ENCODE measurements around the gene HSF2.
A peak's percentile ranks its signal among the peaks of the same experiment; 100 is the strongest.

Gene HSF2

DNA sequence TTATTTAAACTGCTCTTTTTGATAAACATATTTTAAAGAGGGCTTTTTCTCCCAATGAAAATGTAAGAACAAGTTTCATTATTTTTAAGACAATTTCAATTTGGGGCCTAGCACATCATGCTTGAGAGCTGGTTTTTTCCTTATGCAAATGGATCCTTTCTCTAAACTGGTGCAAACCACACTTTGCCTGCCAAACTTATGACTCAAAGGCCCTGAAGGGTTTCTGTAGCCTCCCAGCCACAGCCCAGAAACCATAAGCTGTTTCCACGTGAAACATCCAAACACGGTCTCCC lies 451 bp upstream of the HSF2 start:
- no peak for DNase-seq

DNA sequence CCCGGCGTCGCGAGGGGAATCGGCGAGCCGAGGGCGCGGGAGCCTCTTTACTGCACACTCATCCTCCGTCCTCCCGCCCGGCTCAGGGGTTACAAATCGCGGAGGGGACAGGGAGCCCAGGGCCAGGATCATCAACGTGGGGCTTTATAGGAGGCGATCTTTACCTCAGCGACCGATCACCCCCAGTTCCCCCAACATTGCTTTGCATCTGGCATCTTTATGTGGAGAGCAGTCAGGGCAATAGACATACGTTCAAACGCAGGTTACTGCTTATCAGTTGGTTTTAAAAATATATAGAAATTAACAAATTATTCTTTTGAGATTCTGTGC lies 634 bp downstream of the HSF2 start:
- DNase-seq: no peak

DNA sequence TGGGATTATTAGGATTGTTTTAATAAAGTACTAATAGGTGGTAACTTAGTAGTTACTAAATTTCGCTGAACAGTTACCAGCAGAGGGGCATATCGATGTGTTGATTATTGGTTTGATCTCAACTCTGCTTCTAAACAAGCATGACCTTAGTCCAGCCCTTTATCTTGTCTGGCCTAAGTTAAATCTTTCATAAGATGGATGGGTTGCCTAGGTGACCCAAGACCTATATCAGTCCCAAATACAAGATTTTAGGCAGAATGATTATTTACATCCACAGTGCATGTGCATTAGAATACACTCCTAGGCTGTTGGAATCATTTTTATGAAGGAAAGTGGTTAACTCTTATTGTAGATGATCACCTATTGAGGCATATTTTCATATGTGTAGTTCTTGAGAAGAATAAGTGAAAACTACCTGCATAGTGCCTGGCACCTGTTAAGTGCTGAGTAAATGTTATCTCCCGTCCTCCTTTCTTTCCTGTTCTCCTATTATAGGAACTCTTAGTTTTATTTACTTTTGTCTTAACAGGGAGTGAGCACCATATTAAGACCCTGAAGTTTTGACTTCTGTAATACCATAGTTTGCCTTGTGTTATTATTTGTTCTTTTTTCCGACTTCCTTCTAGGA lies 1.1 kb downstream of the HSF2 start:
- DNase-seq: no peak

GRCh38 chr6:122401104-122401503 lies 1.7 kb downstream of the HSF2 start:
- no peak for DNase-seq

- DNase-seq: no peak
Observed at GRCh38 chr6:122404444-122404843, 5.0 kb downstream of the HSF2 start.

GRCh38 chr6:122405417-122405816 lies 6.0 kb downstream of the HSF2 start:
- DNase-seq: no peak

DNA sequence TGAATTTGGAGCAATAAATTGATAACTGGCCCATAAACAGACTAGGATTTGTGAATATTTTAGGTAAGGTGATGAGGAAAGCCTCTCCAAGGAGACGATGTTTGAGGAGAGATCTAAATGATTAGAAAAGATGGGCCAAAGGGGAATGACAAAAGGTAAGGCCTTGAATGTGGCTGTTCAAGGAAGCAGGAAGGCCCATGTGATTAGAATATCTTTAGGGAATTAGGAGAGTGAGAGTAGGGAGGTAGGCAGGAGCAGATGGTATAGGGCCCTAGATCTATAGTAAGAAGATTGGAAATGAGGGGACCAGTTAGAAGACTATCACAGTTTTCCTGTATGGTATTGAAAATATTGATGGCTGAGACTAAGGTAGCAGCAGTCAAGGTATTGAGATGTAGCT lies 6.7 kb downstream of the HSF2 start:
- DNase-seq: no peak

- no peak for DNase-seq
Observed at GRCh38 chr6:122407712-122408111, 8.3 kb downstream of the HSF2 start.

DNA sequence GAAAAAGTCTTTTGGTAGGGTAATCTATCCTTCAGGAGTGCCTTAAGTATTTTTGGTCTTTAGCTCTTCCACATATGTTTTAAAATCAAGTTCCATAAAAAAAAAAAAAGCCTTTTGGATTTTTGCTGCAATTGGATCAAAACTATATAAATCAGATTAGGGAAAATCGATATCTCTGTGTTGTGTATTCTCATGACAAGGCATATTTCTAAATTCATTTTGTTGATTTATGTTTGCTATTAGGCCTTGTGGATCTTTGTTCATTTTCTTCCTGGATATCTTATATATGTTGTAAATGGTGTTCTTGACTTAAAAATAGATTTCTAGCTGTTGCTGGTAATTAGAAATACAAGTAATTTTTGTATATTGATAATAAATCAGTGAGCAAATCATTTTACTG lies 8.8 kb downstream of the HSF2 start:
- no peak for DNase-seq

DNA sequence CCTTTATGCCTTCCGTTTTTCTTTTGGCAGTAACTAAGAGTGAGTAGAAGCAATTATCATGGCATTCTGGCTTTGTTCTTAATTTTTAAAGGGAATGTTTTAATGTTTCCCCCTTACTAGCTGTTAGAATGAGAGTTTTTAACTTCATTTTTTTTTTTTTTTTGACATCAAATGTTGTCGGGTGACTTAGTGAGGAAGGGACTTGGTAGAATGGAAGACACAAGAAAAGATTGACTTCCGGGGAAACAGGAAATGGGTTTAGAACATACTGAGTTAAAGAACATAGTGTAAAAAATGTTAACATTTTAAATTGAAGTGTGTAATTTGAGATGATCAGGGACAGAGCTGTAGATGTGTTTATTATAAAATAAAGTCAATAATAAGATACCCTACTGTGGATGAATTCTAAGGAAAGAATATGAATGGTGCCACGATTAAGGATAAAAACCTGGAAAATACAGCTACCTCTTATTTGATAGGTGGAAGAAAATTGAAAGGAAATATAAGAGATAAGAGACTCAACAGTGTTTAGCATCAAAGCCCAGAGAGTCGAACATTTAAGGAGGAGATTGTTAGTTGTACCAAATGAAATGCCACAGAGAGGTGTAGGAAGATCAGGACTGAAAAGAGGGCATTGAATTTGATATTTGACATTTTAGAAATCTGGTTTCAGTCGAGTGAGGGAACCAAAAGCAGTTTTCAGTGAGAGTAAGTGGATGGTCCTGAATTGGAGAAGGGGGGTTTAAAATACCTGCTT lies 9.4 kb downstream of the HSF2 start:
- peak in 1 of 5 donors; percentile 29 for DNase-seq

DNA sequence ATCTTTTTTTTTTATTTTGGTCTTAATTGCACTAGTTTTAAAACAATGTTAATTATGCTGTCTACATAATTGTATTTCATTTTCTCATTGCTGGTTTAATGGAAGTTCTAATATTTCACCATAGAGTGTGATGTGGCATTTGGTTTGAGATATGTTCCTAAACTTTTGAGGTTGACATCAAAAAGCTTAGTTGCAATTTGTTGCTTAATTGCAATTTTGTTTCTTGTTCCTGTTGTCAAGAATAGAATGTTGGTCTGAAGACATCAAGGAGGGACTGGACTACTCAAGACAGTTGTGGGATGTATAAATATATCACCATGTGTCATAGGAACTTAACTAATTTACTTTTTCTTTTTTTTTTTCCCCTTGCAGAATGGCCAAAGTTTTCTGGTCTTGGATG lies 12.5 kb downstream of the HSF2 start:
- DNase-seq: no peak

DNA sequence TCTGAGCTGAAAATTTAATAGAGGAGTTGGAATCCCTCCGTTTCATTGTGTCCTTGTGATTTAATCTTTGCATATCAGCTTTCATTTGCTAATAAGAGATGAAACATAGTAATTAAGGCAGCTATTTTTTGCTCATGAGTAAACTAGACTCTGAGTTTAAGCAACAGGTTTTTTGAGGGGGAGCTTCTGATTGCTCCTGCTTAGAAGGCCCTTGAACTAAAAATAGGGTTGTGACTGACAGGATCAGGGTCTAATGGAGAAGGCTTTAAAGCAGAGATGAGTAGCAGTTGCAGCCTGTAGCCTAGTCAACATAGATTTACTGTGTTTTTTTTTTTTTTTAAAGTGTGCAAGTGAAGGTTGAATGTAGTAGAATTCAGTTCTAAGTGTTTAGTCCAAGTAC lies 17.4 kb downstream of the HSF2 start:
- no peak for DNase-seq

DNA sequence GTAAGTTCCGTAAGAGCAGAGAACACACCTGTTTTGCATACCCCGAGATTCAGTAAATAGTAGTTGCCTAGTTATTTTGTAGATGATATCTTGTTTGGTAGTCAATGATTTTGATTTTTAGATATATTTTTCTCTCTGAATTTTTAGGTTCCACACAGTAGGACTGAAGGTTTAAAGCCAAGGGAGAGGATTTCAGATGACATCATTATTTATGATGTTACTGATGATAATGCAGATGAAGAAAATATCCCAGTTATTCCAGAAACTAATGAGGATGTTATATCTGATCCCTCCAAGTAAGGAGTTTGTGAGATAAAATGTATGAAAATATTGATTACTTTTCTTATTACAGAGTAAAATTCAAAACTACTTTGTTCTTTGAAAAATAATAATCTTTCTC lies 22.6 kb downstream of the HSF2 start:
- no peak for DNase-seq

DNA sequence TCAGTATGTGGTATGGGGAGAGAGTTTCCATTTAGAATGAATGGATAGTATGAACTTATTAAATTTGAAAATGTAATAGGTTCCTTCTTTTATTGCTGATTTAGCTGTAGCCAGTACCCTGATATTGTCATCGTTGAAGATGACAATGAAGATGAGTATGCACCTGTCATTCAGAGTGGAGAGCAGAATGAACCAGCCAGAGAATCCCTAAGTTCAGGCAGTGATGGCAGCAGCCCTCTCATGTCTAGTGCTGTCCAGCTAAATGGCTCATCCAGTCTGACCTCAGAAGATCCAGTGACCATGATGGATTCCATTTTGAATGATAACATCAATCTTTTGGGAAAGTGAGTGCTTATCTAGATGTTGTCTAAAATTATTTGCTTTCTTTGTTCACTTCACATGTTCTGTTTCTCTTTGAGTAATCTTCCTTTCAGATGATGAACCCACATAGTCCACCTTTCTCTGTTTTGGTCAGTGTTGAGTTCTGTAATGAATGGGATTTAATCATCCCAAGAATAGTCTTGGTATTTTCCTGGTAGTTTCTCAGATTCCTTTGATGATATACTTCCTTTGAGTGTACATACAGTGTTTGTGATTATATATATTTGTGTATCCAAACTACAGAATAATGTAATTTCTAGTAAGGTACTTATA lies 23.3 kb downstream of the HSF2 start:
- peak in 1 of 5 donors; percentile 68 for DNase-seq

DNA sequence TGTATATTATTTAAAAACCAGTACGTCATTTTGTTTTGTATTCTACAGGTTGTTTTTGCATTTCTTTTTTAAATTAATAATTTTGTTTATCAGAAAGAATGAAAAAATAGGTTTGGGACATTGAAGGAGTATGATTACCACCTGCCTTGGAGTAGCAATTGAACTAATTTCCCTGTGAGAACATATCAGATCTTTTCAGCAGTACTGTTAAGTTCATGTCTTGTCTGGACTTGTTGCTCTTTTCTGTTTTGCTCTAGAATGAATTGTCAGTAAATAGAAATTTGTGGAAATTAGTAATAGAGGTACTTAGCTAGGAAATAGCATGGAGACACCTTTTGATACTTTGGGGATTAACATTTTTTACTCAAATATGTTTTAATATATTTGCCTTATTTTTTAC lies 24.3 kb downstream of the HSF2 start:
- DNase-seq: no peak

- no peak for DNase-seq
Observed at GRCh38 chr6:122426597-122426996, 27.1 kb downstream of the HSF2 start.

DNA sequence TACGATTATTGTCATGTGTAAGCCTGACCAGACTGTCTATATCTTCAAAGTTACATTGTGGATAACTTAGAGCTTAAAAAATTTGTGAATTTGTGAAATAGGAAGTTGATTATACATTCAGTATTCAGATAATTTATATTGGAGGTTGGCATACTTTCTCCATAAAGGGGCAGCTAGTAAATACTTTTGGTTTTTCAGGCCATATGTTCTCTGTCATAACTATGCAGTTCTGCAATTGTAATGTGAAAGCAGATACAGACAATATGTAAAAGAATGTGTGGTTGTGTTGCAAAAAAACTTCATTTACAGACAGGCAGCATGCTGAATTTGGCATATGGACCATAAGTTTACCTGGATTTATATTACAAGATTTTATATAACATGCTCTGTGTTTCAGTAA lies 29.3 kb downstream of the HSF2 start:
- no peak for DNase-seq

GRCh38 chr6:122429323-122429722 lies 29.9 kb downstream of the HSF2 start:
- no peak for DNase-seq

DNA sequence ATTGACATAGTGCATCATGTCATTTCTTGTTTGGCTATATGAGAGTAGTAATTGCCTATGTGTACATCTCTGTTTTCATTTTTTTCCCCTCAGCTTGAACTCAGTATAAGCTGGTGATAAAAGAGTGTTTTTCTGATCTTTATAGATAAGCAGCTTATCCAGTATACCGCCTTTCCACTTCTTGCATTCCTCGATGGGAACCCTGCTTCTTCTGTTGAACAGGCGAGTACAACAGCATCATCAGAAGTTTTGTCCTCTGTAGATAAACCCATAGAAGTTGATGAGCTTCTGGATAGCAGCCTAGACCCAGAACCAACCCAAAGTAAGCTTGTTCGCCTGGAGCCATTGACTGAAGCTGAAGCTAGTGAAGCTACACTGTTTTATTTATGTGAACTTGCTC lies 32.3 kb downstream of the HSF2 start:
- no peak for DNase-seq

- DNase-seq: peak in 1 of 5 donors; percentile 45
Observed at GRCh38 chr6:122432816-122433215, 33.4 kb downstream of the HSF2 start.

DNA sequence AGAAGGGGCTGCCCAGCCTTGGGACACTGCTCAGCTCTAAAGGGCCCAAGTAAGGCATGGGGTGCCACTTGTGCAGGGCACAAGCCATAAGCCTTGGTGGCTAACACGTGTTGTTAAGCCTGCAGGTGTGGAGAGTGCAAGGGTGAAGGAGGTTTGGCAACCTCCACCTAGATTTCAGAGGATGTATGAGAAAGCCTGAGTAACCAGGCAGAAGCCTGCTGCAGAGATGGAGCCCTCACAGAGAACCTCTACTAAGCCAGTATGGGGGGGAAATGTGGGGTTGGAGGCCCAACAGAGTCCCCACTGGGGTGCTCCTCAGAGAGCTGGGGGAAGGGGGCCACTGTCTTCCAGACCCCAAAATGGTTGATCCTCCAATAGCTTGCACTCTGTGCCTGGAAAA lies 39.5 kb downstream of the HSF2 start:
- no peak for DNase-seq

- no peak for DNase-seq
Observed at GRCh38 chr6:122445274-122445673, 45.8 kb downstream of the HSF2 start.

GRCh38 chr6:122449069-122449468 lies 49.6 kb downstream of the HSF2 start:
- DNase-seq: no peak

- DNase-seq: no peak
Observed at GRCh38 chr6:122452509-122452908, 53.1 kb downstream of the HSF2 start.

GRCh38 chr6:122454673-122455072 lies 55.2 kb downstream of the HSF2 start:
- no peak for DNase-seq

Data from T-helper 1 cell (primary cell).